GM18499 (cell line): Measurements from ENCODE around the gene TYSND1.
A peak's percentile ranks its signal among the peaks of the same experiment; 100 is the strongest.
"Not testable (repeated sequence)": the region's sequence is repeated elsewhere in the genome, so short reads cannot be mapped to it uniquely, and the experiment has no call there.

Source experiments
- ATAC-seq: cut with Tn5 transposase; IDR thresholded peaks from one replicate; pipeline ENCODE4 v1.9.1; 2021; ENCODE audit warnings: moderate number of reproducible peaks; ENCODE audit not compliant: insufficient read depth, unreplicated experiment

TYSND1 gene

GRCh38 chr10:70146489-70147258 is at the start of gene TYSND1:
Gene TYSND1 (minus strand): TSS chr10:70146700. CDS start chr10:70146586, 114 bp downstream.
- peak; percentile 79 for ATAC-seq

- ATAC-seq, result no peak
Measured at GRCh38 chr10:70193391-70193844, 46.9 kb upstream of the TYSND1 start.

GRCh38 chr10:70192326-70192968 is 45.9 kb upstream of the TYSND1 start:
- no peak for ATAC-seq

GRCh38 chr10:70191972-70192305 is 45.4 kb upstream of the TYSND1 start:
- no peak for ATAC-seq

GRCh38 chr10:70191161-70191971 is 44.9 kb upstream of the TYSND1 start:
- no peak for ATAC-seq

- no peak for ATAC-seq
Measured at GRCh38 chr10:70190581-70190980, 44.1 kb upstream of the TYSND1 start.

GRCh38 chr10:70190102-70190501 is 43.6 kb upstream of the TYSND1 start:
- no peak for ATAC-seq

- ATAC-seq, result no peak
Measured at GRCh38 chr10:70188768-70189167, 42.3 kb upstream of the TYSND1 start.

- no peak for ATAC-seq
Measured at GRCh38 chr10:70186571-70186970, 40.1 kb upstream of the TYSND1 start.

- ATAC-seq, result no peak
Measured at GRCh38 chr10:70186090-70186489, 39.6 kb upstream of the TYSND1 start.

GRCh38 chr10:70183304-70183703 is 36.8 kb upstream of the TYSND1 start:
- ATAC-seq, result no peak

- ATAC-seq, result not testable (repeated sequence)
Measured at GRCh38 chr10:70179209-70179608, 32.7 kb upstream of the TYSND1 start.

GRCh38 chr10:70178139-70178725 is 31.7 kb upstream of the TYSND1 start:
- no peak for ATAC-seq

- ATAC-seq, result no peak
Measured at GRCh38 chr10:70176441-70176840, 29.9 kb upstream of the TYSND1 start.

GRCh38 chr10:70175516-70175915 is 29.0 kb upstream of the TYSND1 start:
- ATAC-seq, result no peak

- no peak for ATAC-seq
Measured at GRCh38 chr10:70174058-70174741, 27.7 kb upstream of the TYSND1 start.

GRCh38 chr10:70169649-70170364 is 23.3 kb upstream of the TYSND1 start:
- ATAC-seq, result no peak

GRCh38 chr10:70169011-70169410 is 22.5 kb upstream of the TYSND1 start:
- ATAC-seq, result no peak

GRCh38 chr10:70167246-70167645 is 20.7 kb upstream of the TYSND1 start:
- no peak for ATAC-seq
